Measurements from ENCODE around the gene CHADL. TPM values are rescaled to one million over a fixed set of nuclear protein-coding genes. Genes with fewer than 3 reads are reported as not detected.
A peak's percentile ranks its signal among the peaks of the same experiment; 100 is the strongest.

The CHADL gene
- total and polyA plus RNA-seq, 9 of the 15 experiments (the other 6 are each of a cell fraction or from before 2014, with no cell fraction given): not detected

GRCh38 chr22:41204992-41205900 is 35.5 kb downstream of the CHADL start, which contains the start of gene L3MBTL2 (continued):
- TF ChIP-seq E2F1 (CRISPR knock-in tag; IDR thresholded peaks at IDR 0.05) (peak; percentile 94), E2F4 (CRISPR knock-in tag; IDR thresholded peaks at IDR 0.05; ENCODE audit: low read depth) (peak; percentile 77; the same call in 1 of the 2 replicates), ZSCAN29 (IDR thresholded peaks at IDR 0.05) (no peak), TCF7L2 (IDR thresholded peaks at IDR 0.05; ENCODE audit: low read depth, low read length) (no peak), E2F8 (IDR thresholded peaks at IDR 0.05; ENCODE audit: low read depth, partially characterized antibody) (peak; percentile 95), AFF4 (CRISPR knock-in tag; IDR thresholded peaks at IDR 0.05) (no peak), TCFL5 (CRISPR knock-in tag; conservative IDR thresholded peaks at IDR 0.05) (no peak), ZNF639 (CRISPR knock-in tag; conservative IDR thresholded peaks at IDR 0.05 in 1 of 2, IDR thresholded peaks at IDR 0.05 in 1 of 2) (no peak), HCFC1 (IDR thresholded peaks at IDR 0.05; ENCODE audit: low read depth, low read length) (peak; percentile 95), E2F6 (IDR thresholded peaks at IDR 0.05; ENCODE audit: borderline replicate concordance in 1 of 2, extremely low read depth in 1 of 2, insufficient read depth in 1 of 2, insufficient read length in 1 of 2, low read depth in 1 of 2, low read length in 1 of 2, poor library complexity in 1 of 2, severe bottlenecking in 1 of 2) (peak; percentile 50 to 55), JUN (IDR thresholded peaks at IDR 0.05; ENCODE audit: borderline replicate concordance, low read depth, low read length) (peak; percentile 27; the same call in 1 of the 2 replicates), JUN (CRISPR knock-in tag; IDR thresholded peaks at IDR 0.05; ENCODE audit: borderline replicate concordance) (no peak)
